Epidermal melanocyte (primary cell): ENCODE data around the gene CCDC39.
"Not testable (repeated sequence)": the region's sequence is repeated elsewhere in the genome, so short reads cannot be mapped to it uniquely, and the experiment has no call there.

Experiments
- DNase-seq: peaks from one replicate; pipeline ENCODE4 v3.0.0; 2011; ENCODE audit warnings: low spot score; ENCODE audit not compliant: insufficient read length

The CCDC39 gene

GRCh38 chr3:180624714-180625113 lies 54.6 kb downstream of the CCDC39 start:
- no peak for DNase-seq

GRCh38 chr3:180619723-180620122 lies 59.6 kb downstream of the CCDC39 start:
- DNase-seq: no peak

DNA sequence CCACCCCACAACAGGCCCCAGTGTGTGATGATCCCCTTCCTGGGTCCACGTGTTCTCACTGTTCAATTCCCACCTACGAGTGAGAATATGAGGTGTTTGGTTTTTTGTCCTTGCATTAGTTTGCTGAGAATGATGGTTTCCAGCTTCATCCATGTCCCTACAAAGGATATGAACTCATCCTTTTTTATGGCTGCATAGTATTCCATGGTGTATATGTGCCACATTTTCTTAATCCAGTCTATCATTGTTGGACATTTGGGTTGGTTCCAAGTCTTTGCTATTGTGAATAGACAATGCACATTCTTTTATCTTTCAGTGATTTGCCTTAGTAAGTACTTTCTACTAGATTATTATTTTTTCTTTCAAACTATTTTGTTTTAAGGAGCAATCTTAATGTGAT lies 60.7 kb downstream of the CCDC39 start:
- not testable (repeated sequence) for DNase-seq

GRCh38 chr3:180617049-180617448 lies 62.2 kb downstream of the CCDC39 start:
- no peak for DNase-seq

DNA sequence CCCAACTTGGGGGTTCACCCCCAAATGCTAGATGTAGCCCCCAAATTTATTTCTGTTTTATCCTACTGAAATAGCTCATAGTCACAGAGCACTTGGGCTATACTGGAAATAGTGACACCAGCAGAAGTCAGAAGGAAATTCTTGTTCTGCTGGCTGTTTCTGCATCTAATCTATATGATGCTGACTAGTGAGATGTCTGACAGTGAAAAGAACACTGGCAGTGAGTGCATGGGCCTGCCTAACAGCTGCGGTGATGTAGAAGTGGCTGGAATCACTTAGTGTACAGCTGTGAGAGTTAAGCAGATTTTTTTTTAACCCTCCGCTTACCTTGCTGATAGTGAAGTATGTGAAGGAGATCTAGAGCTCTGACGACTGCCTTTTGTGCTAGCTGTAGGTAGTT lies 63.3 kb downstream of the CCDC39 start:
- DNase-seq: no peak

DNA sequence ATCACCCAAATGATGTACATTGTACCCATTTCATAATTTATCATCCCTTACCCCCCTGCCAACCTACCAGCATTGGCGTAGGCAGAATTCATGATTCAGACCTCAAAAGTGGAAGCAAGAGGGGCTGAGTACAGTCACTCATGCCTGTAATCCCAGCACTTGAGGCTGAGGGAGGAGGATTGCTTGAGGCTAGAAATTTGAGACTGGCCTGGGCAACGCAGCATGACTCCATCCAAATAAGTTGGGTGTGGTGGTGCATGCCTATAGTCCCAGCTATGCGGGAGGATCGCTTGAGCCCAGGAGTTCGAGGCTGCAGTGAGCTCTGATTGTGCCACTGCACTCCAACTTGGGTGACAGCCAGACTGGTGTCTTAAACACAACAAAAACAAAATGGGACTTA lies 66.9 kb downstream of the CCDC39 start:
- DNase-seq: no peak

GRCh38 chr3:180611006-180611405 lies 68.3 kb downstream of the CCDC39 start:
- no peak for DNase-seq

DNA sequence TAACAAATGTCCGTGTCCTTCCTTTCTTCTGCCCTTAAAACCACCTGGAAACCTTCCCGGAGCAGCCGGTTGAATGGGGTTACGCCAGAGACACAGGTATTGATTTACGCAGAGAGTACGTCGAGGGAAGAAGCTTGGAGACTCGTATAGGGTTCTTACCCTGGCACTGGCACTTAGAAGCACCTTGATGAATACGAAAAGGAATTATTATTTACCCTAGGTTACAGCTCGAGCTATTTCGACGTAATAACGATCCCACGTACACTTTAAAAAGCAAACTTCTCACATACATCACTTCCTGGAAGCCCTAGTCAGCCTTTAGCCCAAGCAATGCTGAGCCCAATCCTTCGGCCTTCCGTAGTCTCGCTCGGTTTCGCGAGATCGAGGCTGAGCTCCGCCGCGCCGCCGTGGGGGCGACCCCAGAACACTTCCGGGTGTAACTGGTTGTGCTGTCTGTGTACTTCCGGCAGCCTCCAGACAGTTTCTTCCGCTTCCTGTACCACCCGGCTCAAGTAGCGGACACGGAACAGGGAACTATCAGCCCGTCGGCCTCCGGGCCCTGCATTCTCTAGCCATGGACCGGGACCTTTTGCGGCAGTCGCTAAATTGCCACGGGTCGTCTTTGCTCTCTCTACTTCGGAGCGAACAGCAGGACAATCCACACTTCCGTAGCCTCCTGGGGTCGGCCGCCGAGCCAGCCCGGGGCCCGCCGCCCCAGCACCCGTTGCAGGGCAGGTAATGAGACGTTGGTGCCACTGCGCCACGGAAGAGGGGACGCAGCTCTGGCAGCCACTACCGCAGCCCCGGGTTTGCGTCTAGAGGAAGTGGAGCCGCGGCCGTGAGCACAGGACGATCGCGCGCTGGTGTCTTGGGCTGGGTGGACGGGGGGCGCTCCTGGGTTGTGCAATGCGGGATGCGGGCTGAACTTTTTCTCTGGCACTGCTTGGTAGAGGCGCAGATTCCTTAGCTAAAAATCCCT lies 77.3 kb downstream of the CCDC39 start, which contains the start of gene TTC14:
TTC14 (plus strand) TSS at position 476 of the 979 bp plus-strand sequence; CDS start at position 575, 99 bp downstream.
- peak; percentile 92 for DNase-seq

DNA sequence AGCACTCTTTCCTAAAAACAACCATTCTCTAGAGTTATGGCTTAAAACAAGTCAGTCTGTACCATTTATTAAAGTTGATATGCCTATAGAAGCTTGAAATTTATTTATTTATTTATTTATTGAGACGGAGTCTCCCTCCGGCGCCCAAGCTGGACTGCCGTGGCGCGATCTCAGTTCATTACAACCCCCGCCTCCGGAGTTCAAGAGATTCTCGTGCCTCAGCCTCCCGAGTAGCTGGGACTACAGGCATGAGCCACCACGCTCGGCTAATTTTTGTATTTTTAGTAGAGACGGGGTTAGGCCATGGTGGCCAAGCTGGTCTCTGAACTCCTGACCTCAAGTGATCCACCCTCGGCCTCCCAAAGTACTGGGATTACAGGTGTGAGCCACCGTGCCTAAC lies 78.8 kb downstream of the CCDC39 start:
- DNase-seq: no peak

DNA sequence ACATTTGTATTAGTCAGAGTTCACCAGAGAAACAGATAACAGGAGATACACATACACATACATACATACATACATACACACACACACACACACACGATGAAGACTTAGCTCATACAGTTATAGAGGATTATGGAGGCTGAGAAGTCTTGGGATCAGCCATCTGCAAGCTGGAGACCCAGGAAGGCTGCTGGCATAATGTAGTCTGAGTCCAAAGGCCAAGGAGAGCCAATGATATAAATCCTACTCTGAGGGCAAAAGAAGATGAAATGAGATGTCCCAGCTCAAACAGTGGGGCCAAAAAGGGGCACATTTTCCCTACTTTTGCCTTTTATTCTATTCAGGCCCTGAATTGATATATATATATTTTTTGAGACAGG lies 83.7 kb downstream of the CCDC39 start:
- DNase-seq: no peak

DNA sequence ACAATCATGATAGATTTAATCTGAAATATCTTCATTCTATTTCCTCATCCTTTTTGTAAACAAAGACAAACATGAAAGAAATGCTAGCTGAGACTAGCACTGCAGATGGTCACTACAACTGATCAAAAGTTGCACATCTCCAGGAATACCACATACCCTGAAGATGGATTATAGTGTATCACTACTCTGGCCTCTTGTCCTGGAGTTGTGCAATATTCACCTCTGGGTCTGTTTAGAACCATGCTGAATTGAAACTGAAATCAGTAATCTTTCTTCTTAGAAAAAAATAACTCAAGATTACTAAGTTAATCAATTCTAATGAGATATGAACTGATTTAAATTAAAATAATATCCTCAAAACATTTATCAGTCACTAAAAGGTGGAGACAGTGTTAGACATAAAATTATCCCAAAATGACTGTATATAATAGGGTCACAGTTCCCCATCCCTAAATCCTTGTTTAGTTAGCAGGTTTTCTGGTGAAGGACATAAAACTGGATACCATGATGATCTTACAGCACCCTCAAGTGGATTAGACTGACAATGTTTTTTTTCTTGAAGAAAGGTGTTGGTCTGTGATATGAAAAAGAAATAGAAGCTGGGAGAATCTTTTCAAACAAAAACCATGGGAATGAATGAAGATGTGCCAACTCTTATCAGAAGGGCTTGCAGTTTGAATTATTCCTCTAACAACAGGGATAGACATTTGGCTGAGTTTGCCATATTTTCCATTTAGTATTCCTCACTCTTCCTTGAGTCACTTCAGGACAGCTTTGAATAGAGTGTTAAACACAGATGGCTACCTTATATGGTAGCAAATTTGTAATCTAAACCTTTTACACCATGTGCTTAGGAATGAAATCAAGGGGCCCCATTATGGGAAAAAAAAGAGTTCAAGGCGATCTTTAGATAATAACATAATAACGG lies 84.4 kb downstream of the CCDC39 start:
- no peak for DNase-seq

DNA sequence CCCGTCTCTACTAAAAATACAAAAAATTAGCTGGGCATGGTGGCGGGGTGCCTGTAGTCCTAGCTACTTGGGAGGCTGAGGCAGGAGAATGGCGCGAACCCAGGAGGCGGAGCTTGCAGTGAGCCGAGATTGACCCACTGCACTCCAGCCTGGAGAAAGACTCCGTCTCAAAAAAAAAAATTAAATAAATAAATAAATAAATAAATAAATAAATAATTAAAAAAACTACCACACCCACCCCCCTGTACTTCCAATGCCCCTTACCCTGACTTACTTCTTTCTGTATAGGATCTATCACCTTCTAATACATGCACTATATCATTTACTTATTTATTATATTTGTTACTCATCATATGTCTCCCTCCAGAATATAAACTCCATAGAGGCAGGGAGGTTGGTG lies 85.7 kb downstream of the CCDC39 start:
- DNase-seq: not testable (repeated sequence)

GRCh38 chr3:180590396-180590795 lies 88.9 kb downstream of the CCDC39 start:
- no peak for DNase-seq

DNA sequence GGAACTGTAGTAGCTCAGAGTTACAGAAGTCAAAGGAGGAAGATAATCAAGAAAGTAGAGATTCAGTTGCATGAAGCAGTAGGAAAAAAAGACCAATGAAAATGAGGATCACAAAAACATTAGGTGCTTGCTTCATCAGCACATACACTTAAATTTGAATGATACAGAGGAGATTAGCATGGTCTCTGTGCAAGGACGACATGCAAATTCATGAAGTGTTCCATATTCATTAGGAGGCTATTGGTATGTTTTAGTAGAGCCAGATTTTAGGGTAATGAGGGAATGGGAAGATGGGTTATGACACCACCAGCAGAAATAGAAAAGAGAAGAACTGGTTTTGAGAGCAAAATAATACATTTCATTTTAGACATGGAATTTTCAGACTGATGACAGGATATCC lies 98.4 kb downstream of the CCDC39 start:
- DNase-seq: no peak

DNA sequence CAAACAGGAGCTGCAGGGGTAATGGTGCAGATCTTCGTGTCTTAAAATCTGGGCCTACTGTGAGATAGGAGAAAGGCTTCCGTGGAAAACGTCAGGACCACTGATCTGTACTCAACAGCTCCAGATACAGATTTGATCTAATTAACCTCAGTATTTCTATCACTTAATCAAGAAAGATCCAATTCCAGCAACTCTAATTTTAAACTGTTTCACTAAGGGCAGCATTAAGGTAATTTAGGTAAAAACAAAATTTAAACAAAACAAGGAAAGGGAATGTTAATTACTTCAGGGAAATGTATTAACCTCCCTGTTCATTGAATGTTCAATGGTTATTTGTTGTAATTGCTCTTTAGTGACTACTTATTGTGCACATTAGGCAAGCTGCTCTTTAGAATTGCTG lies 103.7 kb downstream of the CCDC39 start:
- no peak for DNase-seq

DNA sequence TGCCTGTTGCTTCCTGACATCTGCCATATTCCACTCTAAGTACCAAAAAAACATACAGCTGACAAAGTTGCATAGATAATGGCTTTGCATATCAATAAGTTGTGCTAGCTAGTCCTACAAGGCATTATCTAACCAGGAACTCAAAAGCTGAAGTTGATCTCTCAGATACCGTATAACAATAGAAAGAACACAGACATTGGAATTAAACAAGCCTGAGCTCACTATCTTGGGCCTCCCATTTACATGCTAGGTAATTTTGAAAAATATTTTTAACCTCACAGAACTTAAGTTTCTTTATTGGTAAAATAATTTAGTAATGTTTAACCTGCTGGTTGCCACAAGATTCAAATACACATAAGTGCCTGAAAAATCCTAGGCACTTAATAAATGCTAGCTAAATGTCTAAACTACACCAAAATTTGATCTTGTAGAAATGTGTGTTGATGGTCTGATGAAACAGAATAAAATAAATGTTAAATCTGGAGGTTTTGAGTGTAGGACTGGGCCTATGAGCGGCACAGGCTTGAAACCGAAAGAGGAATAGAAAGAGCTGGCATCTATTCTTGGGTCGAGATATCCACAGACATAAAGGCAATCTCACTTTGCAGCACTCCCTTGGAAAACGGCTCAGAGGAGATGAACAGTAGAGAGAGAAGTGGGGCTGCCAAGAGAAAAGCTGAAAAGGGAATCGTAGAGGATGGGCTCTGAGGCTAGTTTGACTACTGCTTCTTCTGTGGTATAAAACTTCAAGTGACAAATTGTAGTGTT lies 107.3 kb downstream of the CCDC39 start:
- no peak for DNase-seq

DNA sequence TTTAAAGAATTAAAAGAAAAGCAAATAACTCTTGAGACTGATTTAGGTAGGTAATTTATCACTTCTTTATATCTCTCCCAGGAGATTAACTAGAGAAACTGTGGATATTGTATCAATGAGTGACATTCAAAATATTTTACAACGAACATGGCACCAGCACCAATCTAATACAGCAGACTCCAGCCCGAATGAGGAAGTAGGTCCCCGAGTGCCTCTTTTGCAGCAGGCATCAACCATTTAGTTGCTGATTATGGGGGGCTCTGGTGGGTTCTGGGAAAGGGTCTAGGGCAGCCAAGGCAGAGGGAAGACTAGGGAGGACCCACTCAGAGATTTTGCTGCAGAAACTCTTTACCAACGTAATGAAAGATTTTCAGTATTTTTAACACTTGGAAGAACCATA lies 109.1 kb downstream of the CCDC39 start:
- no peak for DNase-seq

DNA sequence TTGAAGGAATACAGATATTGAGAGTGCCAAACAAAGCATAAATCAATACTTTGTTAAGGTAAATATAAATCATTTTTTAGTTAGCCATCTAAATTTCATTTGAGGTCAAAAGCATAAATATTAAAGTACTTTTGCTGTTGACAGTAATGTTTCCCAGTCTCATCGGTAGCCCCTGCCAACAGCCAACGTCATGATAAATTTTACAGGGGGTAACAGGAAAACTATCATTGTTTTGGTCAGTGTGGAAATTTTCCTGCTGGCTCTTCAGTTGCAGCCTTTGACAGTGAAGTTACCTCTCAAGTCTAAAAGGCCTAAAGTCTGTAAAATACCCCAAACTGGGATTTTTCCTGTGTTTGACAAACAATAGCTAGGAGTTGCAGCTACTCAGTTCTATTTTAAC lies 114.6 kb downstream of the CCDC39 start:
- no peak for DNase-seq
